Keratinocyte (primary cell): ENCODE data around the gene ATP7A. TPM values are rescaled to one million over a fixed set of nuclear protein-coding genes. Genes with fewer than 3 reads are reported as not detected.
"Not testable (repeated sequence)": the region's sequence is repeated elsewhere in the genome, so short reads cannot be mapped to it uniquely, and the experiment has no call there.

Experiments
- DNase-seq: peaks from one replicate; pipeline ENCODE4 v3.0.0-alpha.2; 2011; ENCODE audit warnings: low read depth, missing footprints, low spot score
- FAIRE-seq: peaks from 2 replicates; lab custom pipeline; 2011; peaks lifted over from hg19 to GRCh38; lab: Jason Lieb, UNC
- H2AFZ ChIP-seq: 2 replicates; pipeline ENCODE4 v1.6.0; 2012; ENCODE audit warnings: low read length, control low read depth, inconsistent platforms; ENCODE audit not compliant: control insufficient read depth
- H3K27ac ChIP-seq: 2 replicates; pipeline ENCODE4 v1.5.1; 2011; ENCODE audit warnings: low read length; ENCODE audit not compliant: control insufficient read depth, insufficient read depth
- H3K27me3 ChIP-seq: 3 replicates; pipeline ENCODE4 v1.6.0; 2011; ENCODE audit warnings: low read length; ENCODE audit not compliant: control insufficient read depth, insufficient read depth; ENCODE audit errors: extremely low read depth
- H3K36me3 ChIP-seq, 2 experiments: 2 replicates in 1 of 2; 3 replicates in 1 of 2; pipeline ENCODE4 v1.5.1; 2011; ENCODE audit warnings: low read length in 2 of 2, mild to moderate bottlenecking in 1 of 2; ENCODE audit not compliant: control insufficient read depth in 2 of 2, insufficient read depth in 2 of 2; ENCODE audit errors: extremely low read depth in 1 of 2
- H3K4me1 ChIP-seq: 3 replicates; pipeline ENCODE4 v1.5.1; 2011; ENCODE audit warnings: low read length; ENCODE audit not compliant: control insufficient read depth, insufficient read depth; ENCODE audit errors: extremely low read depth
- H3K4me2 ChIP-seq: 3 replicates; pipeline ENCODE4 v1.6.0; 2011; ENCODE audit warnings: low read depth, low read length; ENCODE audit not compliant: control insufficient read depth, insufficient read depth; ENCODE audit errors: extremely low read depth
- H3K4me3 ChIP-seq, 3 experiments: fragments of 200-600 bp in 1 of 3; sonication (generic) in 1 of 3; 2 replicates in 2 of 3; 3 replicates in 1 of 3; pipeline ENCODE4 v1.5.1; 2011 to 2016; ENCODE audit warnings: low read length in 3 of 3, mild to moderate bottlenecking in 3 of 3, control low read depth in 2 of 3, inconsistent platforms in 1 of 3, low read depth in 1 of 3, mixed read lengths in 1 of 3, mixed run types in 1 of 3, moderate library complexity in 1 of 3; ENCODE audit not compliant: control insufficient read depth in 2 of 3, insufficient read depth in 2 of 3; ENCODE audit errors: extremely low read depth in 1 of 3
- H3K79me2 ChIP-seq: 2 replicates; pipeline ENCODE4 v1.6.0; 2012; ENCODE audit warnings: low read length; ENCODE audit not compliant: control insufficient read depth, insufficient read depth
- H3K9ac ChIP-seq: 3 replicates; pipeline ENCODE4 v1.6.0; 2011; ENCODE audit warnings: low read length; ENCODE audit not compliant: control insufficient read depth, insufficient read depth; ENCODE audit errors: extremely low read depth
- H3K9me1 ChIP-seq: 3 replicates; pipeline ENCODE4 v1.6.0; 2011; ENCODE audit warnings: low read length; ENCODE audit not compliant: control insufficient read depth, insufficient read depth; ENCODE audit errors: extremely low read depth
- H3K9me3 ChIP-seq: 2 replicates; pipeline ENCODE4 v1.5.1; 2012; ENCODE audit warnings: low read depth, low read length; ENCODE audit not compliant: control insufficient read depth
- H4K20me1 ChIP-seq: 3 replicates; pipeline ENCODE4 v1.6.0; 2011; ENCODE audit warnings: low read length; ENCODE audit not compliant: control insufficient read depth, insufficient read depth; ENCODE audit errors: extremely low read depth
- EZH2 ChIP-seq: IDR thresholded peaks from one replicate; pipeline ENCODE4 v1.6.1; 2012; ENCODE audit warnings: inconsistent platforms, mild to moderate bottlenecking, low read length, moderate library complexity
- dilution Hi-C: fragments of 300-500 bp; cut with MboI; formaldehyde crosslinking; loops from one replicate; pipeline ENCODE4 v1.7.0; 2020; ENCODE audit warnings: low sequenced_read_pairs; ENCODE audit not compliant: extremely low pct_ligation_motif_present
- polyA plus RNA-seq, 5 experiments: library from polyadenylated mRNA; depleted of rRNA in 3 of 5; stranded (reverse) in 3 of 5; stranded (forward) in 1 of 5; unstranded in 1 of 5; fragments of >200 nt; gene quantifications; 1 replicate in 1 of 5; 2 replicates in 3 of 5; 3 replicates in 1 of 5; pipeline versions ENCODE4 v1.2.1 to v1.2.3, GENCODE V29; 2011 to 2012; ENCODE audit warnings: missing spikeins in 2 of 5, low read depth in 1 of 5, low replicate concordance in 1 of 5
- TF ChIP-seq, protein P1 (sequence below), 3 experiments: IDR thresholded peaks in 1 of 3; conservative IDR thresholded peaks in 1 of 3; optimal IDR thresholded peaks in 1 of 3; 2 replicates in 2 of 3; 3 replicates in 1 of 3; pipeline versions ENCODE3 to v1.5.1; 2011; ENCODE audit warnings: low read length in 3 of 3, mild to moderate bottlenecking in 3 of 3, moderate library complexity in 2 of 3, control low read depth in 1 of 3, inconsistent platforms in 1 of 3; ENCODE audit not compliant: insufficient read depth in 2 of 3; ENCODE audit errors: extremely low read depth in 1 of 3

The ATP7A gene
- polyA plus RNA-seq, 1 donor (not counting 4 experiments of a cell fraction or from before 2014, with no cell fraction given) = 4.0 TPM

GRCh38 chrX:77938083-77938680 is 27.7 kb downstream of the ATP7A start:
- H3K9me1 ChIP-seq = no peaks in the 10 kb centered on the region
- H3K36me3 ChIP-seq = no peaks in the 10 kb centered on the region
- no peak for DNase-seq
- H4K20me1 ChIP-seq = no peaks in the 10 kb centered on the region
- H3K4me2 ChIP-seq = no peak overlapping the region
- H3K4me1 ChIP-seq = no peaks in the 10 kb centered on the region
- no peaks in the 10 kb centered on the region for H3K79me2 ChIP-seq
- no peak for FAIRE-seq
- dilution Hi-C loops = no loop called here
- TF ChIP-seq, protein P1, sequence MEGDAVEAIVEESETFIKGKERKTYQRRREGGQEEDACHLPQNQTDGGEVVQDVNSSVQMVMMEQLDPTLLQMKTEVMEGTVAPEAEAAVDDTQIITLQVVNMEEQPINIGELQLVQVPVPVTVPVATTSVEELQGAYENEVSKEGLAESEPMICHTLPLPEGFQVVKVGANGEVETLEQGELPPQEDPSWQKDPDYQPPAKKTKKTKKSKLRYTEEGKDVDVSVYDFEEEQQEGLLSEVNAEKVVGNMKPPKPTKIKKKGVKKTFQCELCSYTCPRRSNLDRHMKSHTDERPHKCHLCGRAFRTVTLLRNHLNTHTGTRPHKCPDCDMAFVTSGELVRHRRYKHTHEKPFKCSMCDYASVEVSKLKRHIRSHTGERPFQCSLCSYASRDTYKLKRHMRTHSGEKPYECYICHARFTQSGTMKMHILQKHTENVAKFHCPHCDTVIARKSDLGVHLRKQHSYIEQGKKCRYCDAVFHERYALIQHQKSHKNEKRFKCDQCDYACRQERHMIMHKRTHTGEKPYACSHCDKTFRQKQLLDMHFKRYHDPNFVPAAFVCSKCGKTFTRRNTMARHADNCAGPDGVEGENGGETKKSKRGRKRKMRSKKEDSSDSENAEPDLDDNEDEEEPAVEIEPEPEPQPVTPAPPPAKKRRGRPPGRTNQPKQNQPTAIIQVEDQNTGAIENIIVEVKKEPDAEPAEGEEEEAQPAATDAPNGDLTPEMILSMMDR (optimal IDR thresholded peaks at IDR 0.05 in 1 of 3, IDR thresholded peaks at IDR 0.05 in 1 of 3, conservative IDR thresholded peaks at IDR 0.05 in 1 of 3; ENCODE audit: extremely low read depth in 1 of 3, insufficient read depth in 2 of 3, low read length in 3 of 3) = no peak
- no peak for TF ChIP-seq EZH2
- no peak overlapping the region for H3K9ac ChIP-seq
- H3K27ac ChIP-seq = no peak overlapping the region
- no peak overlapping the region for H3K4me3 ChIP-seq
- H3K27me3 ChIP-seq = no peaks in the 10 kb centered on the region
- H3K9me3 ChIP-seq = no peaks in the 10 kb centered on the region
- H2AFZ ChIP-seq = no peak overlapping the region

- H3K9ac ChIP-seq, H3K4me3 ChIP-seq, DNase-seq, H3K36me3 ChIP-seq, H3K79me2 ChIP-seq, H3K9me3 ChIP-seq, H3K4me1 ChIP-seq, H3K4me2 ChIP-seq, H3K27me3 ChIP-seq, H3K9me1 ChIP-seq, dilution Hi-C loops, FAIRE-seq, H3K27ac ChIP-seq, H2AFZ ChIP-seq, H4K20me1 ChIP-seq: not testable (repeated sequence)
Observed at GRCh38 chrX:77945031-77945430, 34.5 kb downstream of the ATP7A start.
